HS-27A (cell line): ENCODE data around the gene PDE7B.
"Not testable (repeated sequence)": the region's sequence is repeated elsewhere in the genome, so short reads cannot be mapped to it uniquely, and the experiment has no call there.

Source experiments
- DNase-seq: peaks from one replicate; pipeline ENCODE4 v3.0.0-alpha.2; 2012; ENCODE audit warnings: low read depth, missing footprints

Gene PDE7B

DNA sequence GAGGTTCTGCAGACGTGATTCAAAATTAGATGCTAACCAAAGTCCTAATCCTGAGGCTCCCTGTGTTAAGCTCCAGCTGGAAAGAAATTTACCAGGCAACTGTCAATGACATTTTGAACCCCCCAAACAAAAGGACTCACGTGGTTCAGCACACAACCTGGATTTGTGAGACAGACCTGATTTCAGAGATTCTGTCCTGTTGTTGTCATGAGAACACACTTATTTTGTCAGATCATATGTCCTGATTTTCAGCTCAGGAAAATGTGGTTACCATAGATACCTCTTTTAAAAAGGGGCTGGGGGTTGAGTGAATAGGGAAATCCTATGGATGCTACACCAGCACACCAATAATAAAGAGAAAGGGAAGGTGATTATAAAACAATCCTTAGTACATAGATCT is 337.0 kb downstream of the PDE7B start:
- no peak for DNase-seq

DNA sequence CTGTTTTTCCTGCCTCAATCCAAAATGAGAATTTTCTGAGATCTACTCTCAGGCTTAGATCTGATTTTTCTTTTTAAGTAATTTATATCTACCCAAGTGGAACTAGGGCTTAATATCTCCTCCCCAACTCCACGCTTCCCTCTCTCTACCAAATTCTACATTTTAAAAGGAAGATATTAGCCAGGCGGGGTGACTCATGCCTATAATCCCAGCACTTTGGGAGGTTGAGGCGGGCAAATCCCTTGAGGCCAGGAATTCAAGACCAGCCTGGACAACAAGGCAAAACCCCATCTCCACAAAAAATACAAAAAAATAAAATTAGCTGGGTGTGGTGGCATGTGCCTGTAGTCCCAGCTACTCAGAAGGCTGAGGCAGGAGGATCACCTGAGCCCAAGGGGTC is 337.6 kb downstream of the PDE7B start:
- DNase-seq = no peak

DNA sequence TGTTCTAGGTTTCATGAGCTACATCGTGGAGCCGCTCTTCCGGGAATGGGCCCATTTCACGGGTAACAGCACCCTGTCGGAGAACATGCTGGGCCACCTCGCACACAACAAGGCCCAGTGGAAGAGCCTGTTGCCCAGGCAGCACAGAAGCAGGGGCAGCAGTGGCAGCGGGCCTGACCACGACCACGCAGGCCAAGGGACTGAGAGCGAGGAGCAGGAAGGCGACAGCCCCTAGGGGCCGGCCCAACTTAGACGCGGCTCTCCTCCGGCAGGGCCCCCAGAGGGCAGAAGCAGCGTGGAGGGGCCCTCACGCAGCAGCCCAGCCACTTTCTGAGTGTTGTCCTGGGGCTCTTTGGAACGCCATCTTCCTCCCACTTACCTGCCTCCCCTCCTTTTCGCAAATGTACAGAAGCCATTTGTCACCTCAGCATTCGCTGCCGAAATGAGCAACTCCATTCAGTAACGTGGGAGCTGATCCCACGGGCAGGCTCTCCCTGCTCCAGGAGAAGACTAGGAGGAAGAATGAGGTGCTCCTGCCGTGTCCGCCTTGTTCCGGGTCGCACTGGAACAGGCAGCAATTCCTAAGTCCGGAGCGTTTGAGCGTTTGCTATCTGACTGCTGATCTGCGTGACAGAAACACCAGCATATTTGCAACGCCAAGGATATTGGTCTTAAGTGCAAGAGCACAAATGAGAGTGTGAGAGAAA is 340.3 kb downstream of the PDE7B start:
- DNase-seq = no peak

DNA sequence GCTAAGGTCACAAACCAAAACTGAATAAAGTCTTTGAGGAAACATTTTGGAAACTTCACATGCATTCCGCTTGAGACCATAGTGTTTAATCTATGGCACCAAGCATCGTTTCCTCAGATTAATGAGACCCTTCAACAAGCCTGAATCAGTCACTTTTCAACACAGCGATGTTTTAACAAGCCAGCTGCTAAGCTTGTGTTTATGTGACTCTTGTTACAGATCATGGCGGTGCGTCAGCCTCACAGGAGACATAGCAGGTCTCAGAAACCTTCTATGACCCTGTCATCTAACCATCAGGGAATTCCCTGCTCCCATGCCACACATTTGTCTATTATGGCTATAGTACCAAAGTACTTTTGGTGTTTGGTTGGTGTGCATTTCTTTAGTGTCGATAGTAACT is 341.4 kb downstream of the PDE7B start:
- no peak for DNase-seq

DNA sequence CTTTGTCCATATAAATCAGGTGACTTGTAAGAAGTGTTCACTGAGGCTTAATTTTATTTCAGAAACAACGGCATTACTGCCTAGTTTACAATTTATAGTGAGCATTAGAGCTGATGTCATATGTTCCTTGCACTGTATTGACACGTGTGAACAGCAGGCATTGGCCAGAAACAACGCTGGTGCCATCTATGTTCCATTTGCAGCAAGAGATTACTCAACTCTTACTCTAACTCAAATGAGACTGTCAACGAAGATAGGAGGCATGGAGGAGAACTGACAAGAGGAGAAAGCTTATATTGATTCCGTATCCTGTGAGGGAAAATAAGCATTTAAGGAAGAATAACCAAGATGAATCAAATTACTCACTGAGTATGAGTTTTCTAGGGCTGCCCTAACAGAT is 350.2 kb downstream of the PDE7B start:
- DNase-seq = no peak

DNA sequence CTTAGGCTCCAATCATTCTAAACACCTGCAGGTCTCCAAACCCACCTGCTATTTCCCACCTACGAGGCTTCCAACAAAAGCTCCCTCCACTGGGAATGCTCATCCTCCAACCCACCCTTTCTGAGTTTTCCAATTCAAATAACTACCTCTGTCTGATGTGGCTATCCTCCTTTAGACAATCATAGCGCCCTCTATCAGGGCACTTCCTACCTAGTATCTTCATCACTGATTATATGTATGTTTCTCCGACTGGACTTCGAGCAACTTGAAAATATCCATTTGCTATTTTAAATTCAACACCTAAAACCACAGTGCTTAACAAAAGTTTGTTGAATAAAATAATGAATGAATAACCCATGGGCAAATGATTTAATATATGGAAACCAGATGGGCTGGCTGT is 357.3 kb downstream of the PDE7B start:
- no peak for DNase-seq

DNA sequence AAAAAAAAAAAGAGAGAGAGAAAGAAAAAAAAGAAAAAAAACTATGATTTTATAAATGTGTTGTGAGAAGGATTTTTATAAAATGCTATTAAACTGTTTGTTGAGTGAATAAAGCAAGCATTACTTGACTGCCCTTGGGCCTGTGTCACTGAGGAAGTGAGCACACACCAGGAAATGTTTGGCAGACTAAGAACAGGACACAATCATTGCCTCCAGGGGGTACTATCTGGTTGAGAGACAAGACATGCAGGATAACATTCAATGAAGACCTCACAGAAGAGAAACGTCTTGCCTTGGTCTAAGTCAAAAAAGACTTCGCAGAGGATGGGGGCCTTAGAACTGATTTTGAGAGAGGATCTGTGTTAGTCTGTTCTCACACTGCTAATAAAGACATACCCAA is 358.0 kb downstream of the PDE7B start:
- DNase-seq = no peak

DNA sequence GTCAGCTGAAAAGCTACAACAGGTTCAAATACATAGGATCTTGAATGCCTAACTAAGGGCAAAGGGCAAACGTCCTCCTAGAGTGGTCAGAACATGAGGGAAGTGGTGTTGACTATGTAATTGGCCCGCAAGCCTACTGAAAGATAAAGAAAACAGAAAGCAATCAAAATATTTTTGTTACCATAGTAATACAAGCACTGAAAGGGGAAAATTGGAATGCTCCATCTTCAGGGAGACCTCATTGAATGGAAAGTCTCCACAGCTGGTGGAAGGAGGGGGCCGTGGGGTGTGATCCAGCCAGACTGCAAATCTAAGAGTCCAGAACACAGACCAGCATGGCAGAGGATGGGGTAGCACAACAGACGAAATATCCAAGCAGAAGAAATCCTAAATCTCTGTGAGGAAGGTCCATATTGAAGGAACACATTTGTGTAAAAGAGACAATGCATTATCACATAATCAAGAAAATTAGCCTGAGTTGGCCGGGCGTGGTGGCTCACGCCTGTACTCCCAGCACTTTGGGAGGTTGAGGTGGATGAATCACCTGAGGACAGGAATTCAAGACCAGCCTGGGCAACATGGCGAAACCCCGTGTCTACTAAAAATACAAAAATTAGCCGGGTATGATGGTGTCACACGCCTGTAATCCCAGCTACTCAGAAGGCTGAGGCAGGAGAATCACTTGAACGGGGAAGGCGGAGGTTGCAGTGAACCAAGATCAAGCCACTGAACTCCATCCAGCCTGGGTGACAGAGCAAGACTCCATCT is 359.1 kb downstream of the PDE7B start:
- DNase-seq = no peak

DNA sequence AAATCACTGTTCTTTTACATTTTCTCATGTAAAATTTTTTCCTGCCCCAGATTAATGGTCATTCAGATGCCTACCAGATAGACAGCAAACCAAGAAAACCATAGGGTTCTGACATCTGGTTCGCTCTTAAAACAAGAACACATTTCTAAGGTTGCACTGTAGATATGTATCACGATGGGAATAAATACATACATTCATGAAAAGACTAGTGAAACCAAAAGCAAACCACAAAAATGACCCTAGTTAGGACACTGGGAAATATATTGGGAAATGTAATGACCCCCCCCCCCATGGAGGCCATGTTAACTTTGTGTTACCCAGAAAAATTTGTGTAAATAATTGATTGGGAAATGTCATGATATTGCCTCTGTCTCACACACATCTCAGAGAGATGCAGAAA is 361.1 kb downstream of the PDE7B start:
- no peak for DNase-seq

DNA sequence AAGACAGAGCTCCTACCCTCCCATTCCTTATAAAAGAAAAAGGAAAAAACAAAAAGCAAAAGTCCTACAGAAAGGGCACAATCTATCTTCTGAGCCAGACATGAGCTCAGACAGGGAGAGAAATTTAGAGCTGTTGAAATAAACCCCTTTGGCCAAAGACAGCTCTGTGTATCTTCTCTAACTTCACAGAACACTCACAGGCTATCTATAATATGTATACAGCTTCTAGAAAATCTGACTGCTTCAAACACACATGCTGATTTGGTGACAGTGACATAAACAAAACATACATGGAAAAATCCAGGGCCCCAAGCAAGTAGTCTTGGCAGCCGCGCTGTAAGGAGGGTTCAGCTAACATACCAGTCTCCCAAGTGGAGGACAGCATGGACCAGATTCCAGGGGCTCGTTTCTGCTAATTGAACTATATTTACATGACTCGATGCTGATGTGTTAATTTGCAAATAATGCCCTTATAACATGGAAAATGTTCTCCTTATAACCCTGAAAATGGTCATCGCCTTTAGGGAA is 361.6 kb downstream of the PDE7B start:
- no peak for DNase-seq

DNA sequence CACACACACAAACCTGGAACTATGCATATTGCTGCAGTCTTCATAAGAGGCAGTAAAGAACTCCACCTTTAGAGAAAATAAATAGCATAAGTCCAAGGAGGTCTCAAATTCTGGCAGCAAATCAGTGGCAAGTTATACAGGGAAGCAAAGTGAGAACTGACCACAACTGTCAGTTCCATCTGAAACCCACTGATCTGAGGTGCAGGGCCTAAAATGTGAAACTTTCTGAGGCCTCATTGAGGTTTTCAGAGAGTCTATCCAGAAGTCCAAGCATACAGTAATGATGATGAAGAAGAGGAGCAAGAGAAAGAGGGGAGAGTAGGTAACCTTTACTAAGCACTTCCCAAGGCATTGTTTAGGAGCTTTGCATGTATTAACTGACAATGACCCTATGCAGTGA is 362.4 kb downstream of the PDE7B start:
- DNase-seq = no peak

DNA sequence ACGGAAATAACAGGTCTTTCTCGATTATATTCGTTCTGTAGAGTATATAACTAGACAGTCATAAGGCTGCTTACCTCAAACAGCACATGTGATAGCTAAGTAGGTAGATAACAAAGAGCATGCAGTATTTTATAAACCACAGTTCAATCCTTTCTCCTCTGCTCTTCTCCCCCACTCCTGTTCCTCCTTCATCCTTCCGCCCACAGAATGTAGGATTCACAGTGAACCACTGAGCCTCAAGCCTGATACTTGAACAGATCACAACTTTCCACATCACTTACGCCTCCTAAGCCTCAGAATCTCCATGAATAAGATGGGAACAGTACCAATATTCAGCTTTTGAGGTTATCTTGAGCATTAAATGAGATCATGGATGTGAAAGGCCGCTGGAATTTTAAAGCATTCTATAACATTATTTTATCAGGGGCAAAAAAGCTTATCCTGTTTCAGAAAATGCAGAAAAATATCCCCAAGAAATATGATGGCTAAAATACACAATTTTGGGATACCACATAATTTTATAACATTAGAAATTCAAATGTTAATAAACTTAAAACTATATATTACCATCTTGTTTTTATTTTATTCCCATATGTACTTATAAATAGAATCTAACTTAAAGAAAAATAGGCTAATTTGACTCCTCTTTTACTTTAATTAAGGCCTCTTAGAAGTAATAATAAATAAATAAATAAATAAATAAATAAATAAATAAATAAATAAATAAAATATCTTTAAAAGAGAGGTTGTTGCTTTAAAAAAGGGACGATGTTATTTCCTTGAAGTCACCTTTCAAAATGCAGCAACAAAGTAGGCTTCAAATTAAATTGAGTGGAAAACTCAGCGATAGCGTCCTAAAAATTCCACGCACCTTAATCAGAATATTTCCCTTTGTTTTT is 365.3 kb downstream of the PDE7B start:
- DNase-seq = no peak

DNA sequence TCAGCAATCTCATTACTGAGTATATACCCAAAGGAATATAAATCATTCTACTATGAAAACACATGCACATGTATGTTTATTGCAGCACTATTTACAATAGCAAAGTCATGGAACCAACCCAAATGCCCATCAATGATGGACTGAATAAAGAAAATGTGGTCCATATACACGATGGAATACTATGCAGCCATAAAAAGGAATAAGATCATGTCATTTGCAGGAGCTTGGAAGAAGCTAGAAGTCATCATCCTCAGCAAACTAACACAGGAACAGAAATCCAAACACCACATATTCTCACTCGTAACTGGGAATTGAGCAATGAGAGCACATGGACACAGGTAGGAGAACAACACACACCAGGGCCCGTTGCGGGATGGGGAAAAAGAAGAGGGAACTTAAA is 373.5 kb downstream of the PDE7B start:
- not testable (repeated sequence) for DNase-seq

DNA sequence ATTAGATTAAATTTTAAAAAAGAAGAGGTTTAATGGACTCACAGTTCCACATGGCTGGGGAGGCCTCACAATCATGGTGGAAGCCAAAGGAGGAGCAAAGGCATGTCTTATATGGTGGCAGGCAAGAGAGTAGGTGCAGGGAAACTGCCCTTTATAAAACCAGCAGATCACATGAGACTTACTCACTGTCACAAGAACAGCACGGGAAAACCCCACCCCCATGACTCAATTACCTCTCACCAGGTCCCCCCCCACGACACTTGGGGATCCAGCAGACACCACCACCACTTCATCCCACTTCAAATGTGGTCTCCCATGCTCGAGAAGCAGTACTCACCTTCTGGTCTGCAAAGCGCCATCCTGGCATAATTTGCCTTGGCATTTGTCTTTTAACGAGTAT is 374.0 kb downstream of the PDE7B start:
- DNase-seq = no peak

DNA sequence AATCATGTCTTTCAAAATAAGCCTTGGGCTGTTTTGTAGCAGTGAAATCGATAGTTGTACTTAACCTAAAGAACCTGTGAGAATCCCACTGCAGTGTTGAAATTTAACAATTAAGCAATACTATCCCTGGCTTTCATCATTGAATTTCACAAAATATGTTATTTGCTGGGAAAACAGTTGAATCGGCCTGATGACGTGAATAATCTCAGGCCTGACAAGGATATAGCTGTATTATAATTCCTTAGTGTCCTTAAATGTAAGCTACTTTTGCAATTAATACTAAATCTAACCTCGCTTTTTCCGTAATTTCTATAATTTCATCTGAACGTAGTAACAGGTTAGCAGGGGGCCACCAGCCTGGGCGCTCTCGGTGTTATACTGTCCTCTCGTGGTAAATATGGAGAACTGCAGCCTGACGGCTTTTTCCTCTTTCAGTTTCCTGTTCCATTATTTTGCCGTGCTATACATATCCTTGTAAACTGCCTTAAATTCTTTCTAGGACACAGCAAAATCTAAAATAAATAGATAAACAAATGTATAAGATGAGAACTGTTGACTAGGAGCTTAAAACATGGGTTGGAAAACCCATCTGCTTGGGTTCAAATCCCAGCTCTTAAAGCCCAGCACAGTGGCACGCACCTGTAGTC is 374.6 kb downstream of the PDE7B start:
- no peak for DNase-seq

DNA sequence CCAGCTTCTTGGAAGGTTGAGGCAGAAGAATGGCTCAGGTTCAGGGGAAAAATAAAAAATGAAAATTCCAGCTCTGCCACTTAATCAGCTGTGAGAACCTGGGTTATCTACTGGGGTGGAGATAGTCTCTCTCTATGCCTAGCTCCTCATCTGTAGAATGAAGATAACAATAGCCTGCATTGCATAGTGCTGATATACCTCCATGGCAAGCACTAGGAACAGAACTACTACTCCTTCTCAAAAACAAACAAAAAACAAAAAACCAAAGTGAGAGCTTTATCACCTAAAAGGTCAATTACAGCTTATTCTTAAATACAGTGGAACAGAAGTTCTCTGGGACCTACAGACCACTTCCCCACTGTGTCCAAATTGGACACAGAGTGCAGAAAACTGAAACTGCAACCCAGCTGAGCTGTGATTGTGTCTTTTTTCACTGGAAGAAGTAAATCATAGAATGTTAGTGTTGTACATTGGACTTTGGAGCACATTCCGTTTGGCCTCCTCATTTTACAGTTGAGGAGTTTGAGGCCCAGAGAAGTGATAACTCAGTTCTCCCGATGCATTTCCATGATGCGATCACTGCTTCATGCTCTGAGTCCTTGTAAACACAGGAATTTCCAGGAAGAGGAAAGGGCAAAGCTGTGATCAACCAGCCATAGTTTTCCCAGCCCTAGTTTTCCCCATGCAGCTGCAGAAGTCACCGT is 375.3 kb downstream of the PDE7B start:
- no peak for DNase-seq

DNA sequence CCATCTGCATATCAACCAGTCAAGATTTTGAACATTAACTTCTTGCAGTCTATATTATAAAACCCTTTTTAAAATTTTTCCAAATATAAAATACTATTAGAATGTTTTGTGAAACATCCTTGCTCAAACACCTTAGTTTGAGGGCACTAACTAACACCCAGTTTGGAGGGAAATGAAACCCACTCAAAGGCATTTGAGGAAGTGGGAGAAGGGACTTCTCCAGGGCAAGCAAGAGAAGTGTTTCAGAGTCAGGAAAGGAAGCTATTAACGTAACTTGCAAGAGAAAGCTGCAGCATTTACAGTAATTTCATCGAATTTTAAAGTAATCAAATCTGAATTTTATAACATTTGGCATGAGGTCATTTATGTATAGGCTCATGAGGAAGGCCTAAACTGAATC is 377.3 kb downstream of the PDE7B start:
- DNase-seq = no peak

DNA sequence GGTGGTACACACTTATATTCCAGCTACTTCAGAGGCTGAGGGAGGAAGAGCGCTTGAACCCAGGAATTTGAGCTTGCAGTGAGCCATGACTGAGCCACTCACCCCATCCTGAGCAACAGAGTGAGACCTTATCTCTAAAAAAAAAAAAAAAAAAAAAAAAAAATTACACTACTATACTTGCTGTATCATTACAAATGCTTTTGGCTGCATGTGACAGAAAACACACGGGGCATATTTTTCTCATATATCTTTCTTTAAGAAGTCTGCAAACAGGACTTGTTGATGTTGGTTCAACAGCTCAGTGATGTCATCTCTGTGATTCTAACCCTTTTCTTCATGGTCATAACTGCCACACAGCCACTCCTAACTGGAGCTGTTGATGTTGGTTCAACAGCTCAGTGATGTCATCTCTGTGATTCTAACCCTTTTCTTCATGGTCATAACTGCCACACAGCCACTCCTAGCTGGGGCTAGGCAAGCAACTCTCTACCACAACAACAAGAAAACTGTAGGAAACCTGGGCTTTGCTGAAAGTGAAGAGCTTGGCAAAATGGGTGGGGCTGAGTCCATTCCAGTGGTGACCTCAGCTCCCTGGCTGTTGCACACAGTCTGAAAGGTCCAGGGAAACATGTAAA is 378.8 kb downstream of the PDE7B start:
- DNase-seq = no peak

DNA sequence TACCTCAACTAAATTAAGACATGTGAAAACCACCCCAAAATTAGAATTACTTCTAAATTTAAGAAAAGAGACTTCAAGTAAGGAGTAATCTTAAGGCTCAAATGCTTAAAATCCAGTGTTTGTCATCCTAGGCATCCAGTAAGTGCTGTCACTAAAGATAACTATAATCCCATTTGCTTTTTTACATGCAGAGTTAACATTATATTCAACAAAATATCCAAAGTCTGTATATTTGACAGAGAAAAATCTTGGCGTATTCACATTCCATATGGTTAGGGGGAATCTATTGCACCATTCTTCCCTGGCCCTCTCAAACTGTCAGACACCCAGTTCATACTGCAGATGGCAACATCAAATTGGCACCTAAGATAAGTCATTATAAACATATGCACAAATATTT is 381.2 kb downstream of the PDE7B start:
- DNase-seq = no peak

DNA sequence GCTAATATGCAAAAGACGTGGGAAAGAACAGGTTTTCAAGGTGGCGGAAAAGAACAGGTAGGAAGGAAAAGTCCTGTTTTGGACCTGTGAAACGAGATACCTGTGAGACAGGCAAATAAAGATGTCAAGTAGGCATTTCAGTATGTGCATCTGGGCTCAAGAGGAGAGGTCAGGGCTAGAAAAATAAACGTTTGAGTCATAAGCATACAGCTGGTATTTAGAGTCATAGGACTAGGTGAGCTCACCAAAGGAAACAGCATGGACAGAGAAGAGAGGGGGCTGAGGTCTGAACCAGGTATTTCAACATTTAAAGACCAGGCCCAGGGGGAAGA is 383.7 kb downstream of the PDE7B start:
- no peak for DNase-seq
